ENCODE data around the gene PTEN. TPM values are rescaled to one million over a fixed set of nuclear protein-coding genes. Genes with fewer than 3 reads are reported as not detected.
"Not testable (repeated sequence)": the region's sequence is repeated elsewhere in the genome, so short reads cannot be mapped to it uniquely, and the experiment has no call there.

Gene PTEN
- total RNA-seq, 2 experiments from 2014 or later: 88.5 to 89.2 TPM

- ChIA-PET CTCF (no interaction called here), POLR2A (no interaction called here)
- no peak for DNase-seq
- H3K27ac Mint-ChIP-seq: no peak overlapping the region
- peaks cover 5% of the 10 kb centered on the region for H3K27me3 Mint-ChIP-seq
- H3K4me1 Mint-ChIP-seq: peaks cover 2% of the 10 kb centered on the region
- no peak overlapping the region for H3K4me3 Mint-ChIP-seq
- H3K9me3 Mint-ChIP-seq: no peaks in the 10 kb centered on the region
- no peaks in the 10 kb centered on the region for H3K36me3 Mint-ChIP-seq (ENCODE audit: low read depth)
These were observed 27.3 kb upstream of the PTEN start for GRCh38 chr10:87836098-87836497.

GRCh38 chr10:87837445-87837844 lies 26.0 kb upstream of the PTEN start:
- peaks cover 4% of the 10 kb centered on the region for H3K4me1 Mint-ChIP-seq
- H3K9me3 Mint-ChIP-seq: no peaks in the 10 kb centered on the region
- no peaks in the 10 kb centered on the region for H3K36me3 Mint-ChIP-seq (ENCODE audit: low read depth)
- no peak overlapping the region for H3K27ac Mint-ChIP-seq
- ChIA-PET CTCF (no interaction called here), POLR2A (no interaction called here)
- H3K27me3 Mint-ChIP-seq: peaks cover 5% of the 10 kb centered on the region
- no peak for DNase-seq
- no peak overlapping the region for H3K4me3 Mint-ChIP-seq

GRCh38 chr10:87838650-87839049 lies 24.8 kb upstream of the PTEN start:
- DNase-seq: no peak
- no peaks in the 10 kb centered on the region for H3K36me3 Mint-ChIP-seq (ENCODE audit: low read depth)
- no peak overlapping the region for H3K4me3 Mint-ChIP-seq
- CTCF ChIA-PET: interaction anchor here (0.7 to 1.1 kb wide), 3 partner anchors 12 to 50 kb away, joined by 4 to 5 read pairs (median 5); partner anchors contain the start of gene ATAD1
- peaks cover 8% of the 10 kb centered on the region for H3K4me1 Mint-ChIP-seq
- H3K27me3 Mint-ChIP-seq: peaks cover 5% of the 10 kb centered on the region
- no peaks in the 10 kb centered on the region for H3K9me3 Mint-ChIP-seq
- POLR2A ChIA-PET: interaction anchor here (2.0 kb wide), 1 partner anchor 24 kb away, joined by 6 read pairs; no protein-coding TSS in a partner anchor
- H3K27ac Mint-ChIP-seq: no peak overlapping the region

GRCh38 chr10:87841186-87841585 lies 22.2 kb upstream of the PTEN start:
- no peaks in the 10 kb centered on the region for H3K9me3 Mint-ChIP-seq
- POLR2A ChIA-PET: interaction anchor here (1.3 kb wide), 1 partner anchor 23 kb away, joined by 5 read pairs; the partner anchor contains the start of gene ATAD1
- peaks cover 2% of the 10 kb centered on the region for H3K27me3 Mint-ChIP-seq
- no peaks in the 10 kb centered on the region for H3K36me3 Mint-ChIP-seq (ENCODE audit: low read depth)
- H3K4me1 Mint-ChIP-seq: peaks cover 10% of the 10 kb centered on the region
- CTCF ChIA-PET: interaction anchor here (1.0 to 1.7 kb wide), 2 partner anchors 10 to 23 kb away, joined by 3 to 5 read pairs; partner anchors contain the start of gene ATAD1
- DNase-seq: no peak
- no peak overlapping the region for H3K27ac Mint-ChIP-seq
- no peak overlapping the region for H3K4me3 Mint-ChIP-seq

- H3K27ac Mint-ChIP-seq: no peak overlapping the region
- ChIA-PET POLR2A (interaction anchor here (1.3 kb wide), 1 partner anchor 24 kb away, joined by 5 read pairs; the partner anchor contains the start of gene ATAD1), CTCF (interaction anchor here (1.0 to 1.7 kb wide), 3 partner anchors 9 to 24 kb away, joined by 3 to 5 read pairs (median 3); partner anchors contain the start of gene ATAD1)
- no peak for DNase-seq
- peaks cover 10% of the 10 kb centered on the region for H3K4me1 Mint-ChIP-seq
- no peaks in the 10 kb centered on the region for H3K27me3 Mint-ChIP-seq
- H3K4me3 Mint-ChIP-seq: no peak overlapping the region
- no peaks in the 10 kb centered on the region for H3K9me3 Mint-ChIP-seq
- H3K36me3 Mint-ChIP-seq (ENCODE audit: low read depth): no peaks in the 10 kb centered on the region
These were observed 21.2 kb upstream of the PTEN start for GRCh38 chr10:87842220-87842641.

- Mint-ChIP-seq H3K27me3 (no peaks in the 10 kb centered on the region), H3K4me1 (peaks cover 10% of the 10 kb centered on the region), H3K27ac (no peak overlapping the region), H3K9me3 (no peaks in the 10 kb centered on the region), H3K36me3 (ENCODE audit: low read depth) (no peaks in the 10 kb centered on the region), H3K4me3 (no peak overlapping the region)
- CTCF ChIA-PET: interaction anchor here (1.4 kb wide), 1 partner anchor 8 kb away, joined by 3 read pairs; no protein-coding TSS in a partner anchor
- no peak for DNase-seq
- POLR2A ChIA-PET: interaction anchor here (3.2 kb wide), 1 partner anchor 24 kb away, joined by 16 read pairs; the partner anchor contains the start of gene ATAD1
These were observed 20.5 kb upstream of the PTEN start for GRCh38 chr10:87842776-87843497.

- Mint-ChIP-seq H3K27me3 (no peaks in the 10 kb centered on the region), H3K27ac (no peak overlapping the region), H3K36me3 (ENCODE audit: low read depth) (no peaks in the 10 kb centered on the region), H3K4me3 (no peak overlapping the region), H3K4me1 (peaks cover 10% of the 10 kb centered on the region), H3K9me3 (no peaks in the 10 kb centered on the region)
- no peak for DNase-seq
- ChIA-PET POLR2A (interaction anchor here (3.2 kb wide), 1 partner anchor 25 kb away, joined by 16 read pairs; the partner anchor contains the start of gene ATAD1), CTCF (interaction anchor here (1.4 kb wide), 1 partner anchor 8 kb away, joined by 3 read pairs; no protein-coding TSS in a partner anchor)
These were observed 19.7 kb upstream of the PTEN start for GRCh38 chr10:87843714-87844113.

GRCh38 chr10:87844837-87845623 lies 18.4 kb upstream of the PTEN start:
- Mint-ChIP-seq H3K9me3 (no peaks in the 10 kb centered on the region), H3K4me3 (no peak overlapping the region), H3K27ac (no peak overlapping the region), H3K27me3 (no peaks in the 10 kb centered on the region), H3K36me3 (ENCODE audit: low read depth) (no peaks in the 10 kb centered on the region), H3K4me1 (peaks cover 10% of the 10 kb centered on the region)
- ChIA-PET CTCF (interaction anchor here (1.1 to 1.2 kb wide), 2 partner anchors 12 to 23 kb away, joined by 3 read pairs; no protein-coding TSS in a partner anchor), POLR2A (interaction anchor here (2.2 to 3.2 kb wide), 2 partner anchors 17 to 26 kb away, joined by 11 to 16 read pairs; partner anchors contain the start of gene ATAD1)
- DNase-seq: no peak

- Mint-ChIP-seq H3K27me3 (no peaks in the 10 kb centered on the region), H3K27ac (no peak overlapping the region), H3K9me3 (no peaks in the 10 kb centered on the region), H3K36me3 (ENCODE audit: low read depth) (no peaks in the 10 kb centered on the region), H3K4me3 (no peak overlapping the region), H3K4me1 (peaks cover 10% of the 10 kb centered on the region)
- no peak for DNase-seq
- CTCF ChIA-PET: interaction anchor here (1.1 to 1.2 kb wide), 2 partner anchors 11 to 24 kb away, joined by 3 read pairs; no protein-coding TSS in a partner anchor
- POLR2A ChIA-PET: interaction anchor here (2.2 to 3.2 kb wide), 2 partner anchors 16 to 27 kb away, joined by 11 to 16 read pairs; partner anchors contain the start of gene ATAD1
These were observed 17.8 kb upstream of the PTEN start for GRCh38 chr10:87845624-87845998.

- H3K36me3 Mint-ChIP-seq (ENCODE audit: low read depth): no peaks in the 10 kb centered on the region
- no peak overlapping the region for H3K27ac Mint-ChIP-seq
- peaks cover 14% of the 10 kb centered on the region for H3K4me1 Mint-ChIP-seq
These were observed 17.4 kb upstream of the PTEN start for GRCh38 chr10:87846023-87846422.

GRCh38 chr10:87846711-87847110 lies 16.7 kb upstream of the PTEN start:
- not testable (repeated sequence) for H3K4me3 Mint-ChIP-seq; H3K27ac Mint-ChIP-seq; DNase-seq; H3K36me3 Mint-ChIP-seq (ENCODE audit: low read depth); H3K27me3 Mint-ChIP-seq; H3K9me3 Mint-ChIP-seq
- H3K4me1 Mint-ChIP-seq: peaks cover 15% of the 10 kb centered on the region
- ChIA-PET POLR2A (interaction anchor here (0.7 to 2.2 kb wide), 2 partner anchors 15 to 72 kb away, joined by 3 to 11 read pairs; no protein-coding TSS in a partner anchor), CTCF (interaction anchor here (0.9 kb wide), 1 partner anchor 544 kb away, joined by 5 read pairs; no protein-coding TSS in a partner anchor)

More at GRCh38 chr10:87846023-87846422, 17.4 kb upstream of the PTEN start:
- H3K9me3 Mint-ChIP-seq: no peaks in the 10 kb centered on the region
- CTCF ChIA-PET: interaction anchor here (0.9 to 1.2 kb wide), 2 partner anchors 11 to 544 kb away, joined by 3 to 5 read pairs; no protein-coding TSS in a partner anchor
- no peak for DNase-seq
- POLR2A ChIA-PET: interaction anchor here (2.2 to 3.2 kb wide), 2 partner anchors 16 to 27 kb away, joined by 11 to 16 read pairs; partner anchors contain the start of gene ATAD1
- no peak overlapping the region for H3K4me3 Mint-ChIP-seq
- no peaks in the 10 kb centered on the region for H3K27me3 Mint-ChIP-seq

- H3K4me3 Mint-ChIP-seq: no peak overlapping the region
- no peaks in the 10 kb centered on the region for H3K9me3 Mint-ChIP-seq
- no peak for DNase-seq
- peaks cover 12% of the 10 kb centered on the region for H3K4me1 Mint-ChIP-seq
- no peaks in the 10 kb centered on the region for H3K36me3 Mint-ChIP-seq (ENCODE audit: low read depth)
- H3K27ac Mint-ChIP-seq: no peak overlapping the region
- CTCF ChIA-PET: no interaction called here
- POLR2A ChIA-PET: no interaction called here
- H3K27me3 Mint-ChIP-seq: no peaks in the 10 kb centered on the region
These were observed 15.9 kb upstream of the PTEN start for GRCh38 chr10:87847550-87847949.

Data from activated CD4-positive, alpha-beta memory T cell treated with anti-CD3 and anti-CD28 coated beads, Interleukin-2, amount 10 ng/mL, durations not matched to agents 7 days and 5 days (primary cell).